Activated CD8-positive, alpha-beta memory T cell treated with anti-CD3 and anti-CD28 coated beads, Interleukin-2, amount 50 U/mL, for 1 hour (primary cell): ENCODE measurements around the gene PLXND1.

ENCODE experiments used
- DNase-seq: peaks from one replicate; pipeline ENCODE4 v3.0.0-alpha.2; 2020; ENCODE audit errors: extremely low read depth

Gene PLXND1

DNA sequence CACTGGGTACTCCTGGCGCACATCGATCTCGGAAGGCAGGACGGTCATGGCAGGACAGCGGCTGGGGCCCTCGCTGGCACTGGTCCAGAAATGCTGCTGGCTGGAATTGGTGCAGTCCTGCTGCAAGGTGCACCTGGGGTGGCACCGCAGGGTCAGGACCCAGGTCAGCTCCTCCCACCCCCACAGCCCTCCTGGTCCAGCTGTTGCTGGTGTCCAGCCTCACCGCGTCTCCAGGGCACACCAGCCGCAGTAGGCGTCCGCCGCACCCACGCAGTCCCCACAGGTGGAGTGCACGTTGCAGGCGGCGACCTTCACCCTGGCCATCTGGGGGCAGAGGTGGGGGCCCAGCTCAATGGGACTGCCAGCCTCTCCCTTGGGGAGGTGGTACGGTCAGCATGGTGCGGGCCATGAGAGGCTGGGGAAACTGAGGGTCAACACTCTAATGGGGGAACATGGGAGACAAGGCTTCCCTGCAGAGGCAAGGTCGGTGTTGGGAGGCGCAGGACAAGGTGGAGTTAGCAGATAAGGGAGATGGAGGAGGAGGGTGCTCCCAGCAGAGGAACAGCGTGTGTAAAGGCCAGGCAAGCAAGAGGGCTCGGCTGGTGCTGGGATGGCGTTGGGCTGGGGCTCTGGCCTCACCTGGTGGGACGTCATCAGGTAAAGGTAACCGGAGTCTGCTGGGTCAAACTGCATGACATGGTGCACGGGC is 20.4 kb downstream of the PLXND1 start:
- no peak for DNase-seq

DNA sequence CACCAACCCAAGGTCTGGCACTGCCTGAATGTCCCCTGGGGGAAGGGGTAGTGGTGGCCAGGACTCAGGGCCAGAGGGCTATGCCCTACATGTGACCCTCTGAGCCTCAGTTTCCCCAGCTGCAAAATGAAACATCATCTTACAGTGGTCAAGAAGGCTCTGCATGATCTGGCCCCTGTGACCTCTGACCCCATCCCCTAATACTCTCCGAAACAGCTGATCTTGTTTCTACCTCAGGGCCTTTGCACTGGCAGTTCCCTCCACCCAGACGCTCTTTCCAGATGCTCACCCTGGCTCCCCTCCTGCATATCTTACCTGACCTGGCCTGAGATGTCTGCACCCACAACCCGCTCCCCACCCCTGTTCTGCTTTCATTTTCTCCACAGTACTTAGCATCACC is 21.8 kb downstream of the PLXND1 start:
- DNase-seq, result no peak

DNA sequence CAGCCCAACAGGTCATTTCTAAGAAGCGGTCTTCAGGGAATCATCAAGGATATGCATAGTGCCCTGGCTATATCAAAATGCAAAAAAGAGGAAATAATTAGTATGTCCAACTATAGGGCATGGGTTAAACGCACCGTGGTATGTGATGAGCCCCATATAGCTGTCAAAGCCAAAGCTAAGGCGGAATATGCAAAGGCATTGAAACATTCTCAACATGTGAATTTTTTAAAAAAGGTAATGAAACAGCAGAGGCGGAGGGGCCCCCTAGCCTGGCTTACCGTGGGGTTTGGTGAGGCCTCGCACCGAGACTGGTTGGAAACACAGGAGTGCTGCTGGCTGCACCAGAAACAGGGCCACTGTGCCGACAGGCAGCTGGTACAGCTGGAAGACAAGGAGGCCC is 23.2 kb downstream of the PLXND1 start:
- DNase-seq, result no peak

DNA sequence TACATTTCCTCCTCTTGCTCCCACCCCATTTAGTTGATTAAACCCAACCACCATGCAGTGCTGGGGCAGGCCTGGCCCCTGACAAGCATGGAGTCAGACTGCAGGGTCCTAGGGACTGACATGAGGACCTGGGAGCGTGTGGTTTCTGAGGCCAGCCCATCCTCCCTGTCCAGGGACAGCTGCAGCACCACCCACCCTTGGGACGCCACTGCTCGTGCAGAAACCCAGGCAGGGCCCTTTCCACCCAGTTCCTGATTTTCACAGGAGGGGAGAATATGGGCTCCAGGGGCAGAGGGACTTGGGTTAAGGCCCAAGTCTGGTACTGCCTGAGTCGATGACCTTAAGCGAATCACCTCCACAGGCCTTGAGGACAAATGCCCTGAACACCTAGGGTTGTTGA is 23.7 kb downstream of the PLXND1 start:
- DNase-seq, result no peak

DNA sequence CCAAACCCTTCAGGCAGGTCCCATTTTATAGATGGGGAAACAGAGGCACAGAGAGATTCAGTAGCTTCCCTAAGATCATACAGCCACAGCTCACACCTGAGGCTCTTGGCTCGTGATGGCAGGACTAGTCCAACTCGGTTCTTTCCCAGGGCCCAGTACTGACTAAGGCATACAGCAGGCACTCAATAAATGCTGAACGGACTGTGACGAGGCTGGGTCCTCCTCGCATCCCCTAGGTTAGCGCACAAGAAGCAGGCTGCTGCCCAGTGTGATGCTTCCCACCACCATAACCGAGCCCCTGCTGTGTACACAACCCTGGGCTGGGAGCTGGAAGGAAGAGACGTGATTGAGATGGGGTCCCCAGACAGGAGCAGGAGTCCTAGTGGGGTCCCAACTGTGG is 24.9 kb downstream of the PLXND1 start:
- DNase-seq, result no peak

DNA sequence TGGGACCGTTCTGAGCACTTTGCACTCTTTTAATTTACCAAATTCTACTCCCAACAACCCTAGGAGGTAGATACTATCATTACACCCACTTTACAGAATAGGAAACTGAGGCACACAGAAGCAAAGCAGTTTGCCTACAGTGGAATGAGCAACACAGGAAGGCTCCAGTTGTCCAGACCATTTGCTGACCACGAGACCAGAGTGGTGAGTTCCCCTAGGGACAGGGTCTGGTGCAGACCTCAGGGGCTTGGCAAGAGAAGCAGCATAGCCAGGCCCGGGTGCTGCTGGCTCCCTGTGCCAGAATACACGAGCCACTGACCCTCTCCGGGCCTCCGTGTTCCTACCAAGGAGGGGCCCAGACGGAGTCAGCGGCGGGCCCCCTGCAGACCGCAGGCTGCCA is 26.5 kb downstream of the PLXND1 start:
- no peak for DNase-seq

DNA sequence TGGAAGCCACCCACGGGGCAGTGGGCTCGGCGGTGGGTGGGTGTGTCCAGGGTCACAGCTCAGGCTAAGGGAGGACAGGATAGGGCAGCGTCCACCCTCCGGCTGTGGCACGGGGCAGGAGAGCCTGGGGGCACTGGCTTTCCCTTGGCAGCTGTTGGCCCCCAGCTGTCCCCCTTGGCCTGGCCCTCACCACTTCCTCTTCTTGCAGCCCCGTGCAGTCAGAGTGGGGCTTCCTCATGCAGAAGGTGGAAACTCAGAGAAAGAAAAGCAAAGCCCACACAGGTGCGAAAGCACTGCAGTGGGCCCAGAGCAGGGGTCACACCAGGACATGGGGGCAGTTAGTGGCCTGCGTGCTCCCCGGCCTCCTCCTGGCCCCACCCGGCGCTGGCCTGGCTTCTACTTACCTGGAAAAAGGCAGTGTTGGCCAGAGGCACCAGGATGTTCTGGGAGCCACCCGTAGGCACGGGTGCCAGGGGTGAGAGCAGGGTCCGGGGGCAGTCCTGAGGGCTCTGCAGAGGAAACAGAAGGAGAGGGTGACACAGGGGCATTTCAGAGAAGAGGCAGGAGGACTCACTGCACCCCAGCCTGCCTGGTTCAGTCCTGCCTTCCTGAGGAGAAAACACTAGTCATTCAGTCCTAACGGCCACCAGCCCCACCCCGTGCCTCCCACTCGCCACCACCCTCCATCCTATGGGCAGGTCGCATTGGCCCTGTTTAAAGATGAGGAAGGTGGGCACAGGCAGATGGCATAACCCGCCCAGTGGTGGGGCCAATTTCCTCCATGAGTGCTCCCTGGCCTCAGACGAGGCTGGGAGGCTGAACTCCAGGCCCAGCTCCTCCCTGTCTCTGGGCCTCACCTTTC is 28.3 kb downstream of the PLXND1 start:
- no peak for DNase-seq

DNA sequence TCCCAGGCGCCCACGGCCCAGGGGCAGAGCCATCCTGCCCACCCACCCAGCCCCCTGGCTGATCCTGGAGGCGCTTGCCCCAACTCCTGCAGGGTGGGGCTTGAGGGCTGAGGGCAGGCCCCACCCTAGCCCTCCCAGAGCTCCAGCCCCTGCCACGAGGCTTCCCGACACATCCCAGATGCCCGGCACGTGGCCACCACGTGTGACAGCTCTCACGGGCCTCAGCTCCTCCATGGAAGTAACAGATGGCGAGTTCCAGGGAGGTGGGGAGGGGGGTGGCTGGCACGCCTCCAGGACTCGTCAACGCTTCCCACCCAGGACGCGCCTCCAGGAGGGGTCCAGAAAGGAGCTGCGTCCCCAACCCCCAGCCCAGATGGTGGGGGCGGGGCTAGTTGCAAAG is 29.1 kb downstream of the PLXND1 start:
- DNase-seq, result no peak

DNA sequence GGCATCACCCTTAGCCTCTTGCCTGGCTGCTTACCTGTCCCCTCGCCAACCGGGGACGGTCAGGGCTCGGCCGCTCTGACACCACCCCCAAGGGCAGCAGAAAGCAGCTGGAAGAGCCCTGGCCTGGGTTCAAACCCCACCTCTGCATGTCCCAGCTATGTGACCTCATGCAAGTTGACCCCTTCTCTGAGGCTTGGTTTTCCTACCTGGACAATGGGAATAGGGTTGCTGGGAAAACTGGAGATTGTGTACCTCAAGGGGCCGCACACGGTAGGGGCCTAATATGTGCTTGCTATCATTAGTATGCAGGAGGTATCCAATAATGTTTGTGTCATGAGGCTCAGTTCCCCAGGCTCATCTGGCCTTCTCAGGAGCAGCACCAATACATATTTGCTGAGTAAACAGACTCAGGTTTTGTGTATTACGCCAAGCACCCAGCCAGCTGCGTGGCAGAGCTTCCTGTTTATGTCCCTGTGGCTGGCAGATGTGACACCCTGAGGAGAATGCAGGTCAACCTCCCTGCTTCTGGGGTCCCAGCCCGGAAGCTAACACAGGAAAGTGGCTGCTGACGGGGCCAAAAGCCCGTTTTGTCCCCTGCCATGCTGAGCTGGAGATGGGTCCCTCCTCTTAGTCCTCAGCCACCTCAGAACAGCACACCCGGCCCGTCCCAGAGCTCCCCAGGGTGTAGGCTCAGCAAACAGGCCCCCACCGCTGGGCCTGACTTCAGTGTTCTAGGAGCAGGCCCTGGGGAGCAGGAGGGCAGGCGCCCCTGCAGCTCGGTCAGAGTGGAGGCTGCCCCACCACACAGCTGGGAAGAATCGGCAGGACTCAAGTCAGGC is 29.7 kb downstream of the PLXND1 start:
- DNase-seq, result peak; percentile 65

DNA sequence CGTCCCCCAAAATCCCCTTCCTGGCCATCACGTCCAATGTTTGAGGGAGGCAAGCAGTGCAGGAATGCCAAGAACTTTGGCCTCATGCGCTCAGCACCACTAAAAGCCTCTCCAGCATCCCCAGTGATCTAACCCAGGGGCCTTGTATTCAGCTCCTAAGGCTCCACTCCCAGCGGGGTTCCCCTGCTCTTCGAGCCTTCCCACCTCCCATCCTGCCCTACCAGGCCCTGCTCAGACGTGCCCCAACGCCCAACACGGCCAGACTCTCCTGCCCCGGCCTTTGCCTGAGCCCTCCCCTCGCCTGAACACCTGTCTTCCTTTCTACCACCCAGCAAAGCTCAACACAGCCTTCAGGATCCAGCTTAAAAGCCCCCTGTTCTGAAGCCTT is 30.5 kb downstream of the PLXND1 start:
- DNase-seq, result no peak

DNA sequence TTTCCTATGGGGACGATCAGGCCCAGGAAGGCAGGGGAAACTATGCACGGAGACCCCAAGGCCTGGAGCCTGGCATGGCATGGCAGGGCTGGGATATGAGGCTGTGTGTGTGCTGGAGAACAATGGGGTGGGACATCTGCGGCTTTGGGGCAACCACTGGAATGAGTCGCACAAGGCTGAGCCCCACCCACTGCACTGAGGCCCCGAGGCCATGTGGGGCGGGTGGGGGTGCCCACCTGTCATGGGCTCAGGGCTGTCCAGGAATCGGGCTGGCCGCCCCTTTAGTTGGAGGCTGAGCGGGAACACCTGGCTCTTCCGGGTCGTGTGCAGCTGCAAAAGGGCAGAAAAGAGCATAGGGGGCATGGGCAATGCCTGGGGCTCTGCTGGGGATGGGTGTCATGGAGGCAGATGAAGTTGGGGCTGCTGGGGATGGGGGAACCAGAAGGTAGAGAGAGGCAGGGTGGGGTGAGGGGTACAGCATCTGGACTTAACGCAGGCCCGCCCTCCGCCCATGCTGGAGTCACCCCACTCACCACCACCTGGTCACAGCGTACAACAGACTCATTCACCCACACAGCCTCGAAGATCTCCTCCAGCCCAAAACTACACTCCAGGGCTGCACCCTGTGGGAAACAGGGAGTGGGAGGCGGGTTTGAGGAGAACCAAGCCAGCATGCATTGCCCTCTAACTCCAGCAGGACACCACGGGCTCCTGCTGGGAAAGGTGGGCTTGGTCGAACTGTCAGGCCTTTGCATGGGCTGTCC is 31.1 kb downstream of the PLXND1 start:
- no peak for DNase-seq

DNA sequence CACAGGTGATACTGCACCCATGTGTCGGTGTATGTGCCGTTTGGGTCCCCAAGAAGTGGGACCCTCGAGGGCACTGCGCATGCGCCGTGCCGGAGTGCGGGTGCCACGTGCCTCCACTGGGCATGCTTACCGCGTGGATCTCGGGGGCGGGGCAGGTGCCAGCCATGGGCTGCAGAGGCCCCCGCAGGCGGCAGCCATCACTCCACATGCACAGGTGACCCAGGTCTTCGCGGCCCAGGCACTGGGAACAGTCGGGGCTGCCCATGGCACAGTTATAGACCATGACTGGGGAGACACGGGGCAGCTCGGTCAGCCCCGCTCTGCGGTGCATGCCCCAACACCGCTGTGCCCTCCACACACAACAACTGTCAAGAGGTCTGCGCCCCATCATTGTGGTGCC is 32.3 kb downstream of the PLXND1 start:
- no peak for DNase-seq

DNA sequence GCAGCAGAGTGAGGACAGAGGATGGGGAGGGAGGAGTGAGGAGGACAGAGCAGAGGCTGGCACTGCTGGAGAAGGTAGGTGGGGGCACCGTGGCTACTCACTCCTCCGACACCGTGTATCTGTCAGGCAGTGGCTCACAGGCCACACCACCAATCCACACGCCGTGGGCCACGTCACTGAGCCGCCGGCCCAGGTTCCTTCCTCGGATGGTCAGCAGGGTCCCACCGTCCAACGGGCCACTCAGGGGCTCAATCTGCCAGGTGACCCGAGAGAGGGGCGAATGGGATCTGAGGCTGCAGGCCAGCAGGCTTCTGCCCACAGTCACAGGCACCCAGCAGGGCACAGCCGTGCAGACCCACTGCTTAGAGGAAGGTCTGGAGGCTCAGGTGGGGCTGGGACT is 33.0 kb downstream of the PLXND1 start:
- DNase-seq, result no peak

DNA sequence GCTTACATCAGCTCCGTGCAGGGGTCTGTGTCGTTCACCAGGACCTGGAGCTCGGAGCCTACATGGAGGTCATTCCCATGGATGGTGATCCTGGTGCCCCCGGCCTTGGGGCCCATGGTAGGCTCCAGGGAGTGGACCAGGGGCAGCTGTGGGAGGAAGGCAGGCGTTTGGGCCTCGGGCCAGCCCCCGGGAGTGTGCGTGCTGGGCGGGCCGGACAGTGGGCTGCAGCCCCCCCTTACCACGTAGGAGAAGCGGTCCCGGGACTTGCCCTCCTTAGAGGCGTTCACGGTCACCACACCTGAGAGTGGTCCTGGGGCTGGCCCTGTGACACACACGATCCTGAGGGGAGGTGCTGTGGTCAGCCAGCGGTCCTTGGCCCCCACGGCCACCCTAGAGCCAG is 33.9 kb downstream of the PLXND1 start:
- DNase-seq, result no peak

DNA sequence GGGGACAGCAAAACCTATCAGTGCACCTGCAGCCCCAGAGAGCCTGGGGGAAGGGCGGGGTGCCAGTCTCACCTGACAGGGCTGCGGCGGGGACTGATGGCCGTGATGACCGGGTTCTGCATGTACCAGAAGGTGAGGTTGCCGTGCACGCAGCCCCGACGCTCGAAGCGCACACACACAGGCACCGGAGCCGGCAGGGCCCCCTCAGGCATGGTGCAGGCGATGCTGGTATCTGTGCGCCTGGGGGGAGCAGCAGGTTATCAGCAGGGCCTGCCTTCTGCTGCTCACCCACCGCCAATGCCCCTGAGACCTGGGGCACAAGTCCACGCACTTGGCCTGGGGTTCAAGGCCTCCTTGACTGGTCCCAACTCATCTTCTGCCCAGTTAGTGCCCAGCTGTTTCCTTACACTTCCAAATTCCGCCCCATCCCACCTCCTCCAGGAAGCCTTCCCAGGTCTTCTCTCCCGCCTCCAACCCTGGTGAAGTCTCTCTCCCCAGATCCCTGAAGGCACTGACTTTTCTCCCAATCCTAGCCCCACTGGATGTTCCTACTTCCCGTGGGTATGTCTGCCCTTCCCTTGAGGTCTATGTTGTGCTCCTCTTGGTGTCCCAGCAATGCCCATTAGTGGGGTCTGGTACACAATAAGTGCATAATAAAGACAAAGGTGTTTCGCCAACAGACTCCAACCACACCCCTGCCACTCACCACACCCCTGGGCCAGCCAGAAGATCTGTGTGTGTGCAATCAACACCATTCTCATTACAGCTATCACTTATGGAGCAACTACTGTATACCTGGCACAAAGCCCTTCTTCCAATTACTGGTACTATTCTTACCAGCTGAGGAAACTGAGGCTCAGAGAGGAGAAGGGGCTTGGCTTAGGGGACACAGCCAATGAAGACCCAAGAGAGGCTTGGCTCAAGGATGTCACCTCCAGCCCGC is 34.6 kb downstream of the PLXND1 start:
- DNase-seq, result no peak

DNA sequence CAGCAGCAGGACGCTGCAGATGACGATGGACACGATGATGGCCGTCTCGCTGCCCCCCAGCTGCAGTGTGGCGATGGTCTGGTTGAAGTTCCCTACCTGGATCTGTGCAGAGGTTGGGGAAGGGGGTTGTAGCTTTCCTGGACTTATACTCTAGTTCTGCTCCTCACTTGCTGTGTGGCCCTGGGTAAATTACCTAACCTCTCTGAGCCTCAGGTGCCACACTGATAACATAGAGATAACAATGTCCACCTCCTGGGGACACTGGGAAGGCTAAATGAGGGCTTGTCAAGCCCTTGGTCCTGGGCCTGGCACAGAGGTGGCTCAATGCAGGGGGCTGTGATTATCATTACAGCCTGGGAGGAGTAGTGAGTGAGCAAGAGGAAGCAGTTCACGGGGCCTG is 36.6 kb downstream of the PLXND1 start:
- no peak for DNase-seq

DNA sequence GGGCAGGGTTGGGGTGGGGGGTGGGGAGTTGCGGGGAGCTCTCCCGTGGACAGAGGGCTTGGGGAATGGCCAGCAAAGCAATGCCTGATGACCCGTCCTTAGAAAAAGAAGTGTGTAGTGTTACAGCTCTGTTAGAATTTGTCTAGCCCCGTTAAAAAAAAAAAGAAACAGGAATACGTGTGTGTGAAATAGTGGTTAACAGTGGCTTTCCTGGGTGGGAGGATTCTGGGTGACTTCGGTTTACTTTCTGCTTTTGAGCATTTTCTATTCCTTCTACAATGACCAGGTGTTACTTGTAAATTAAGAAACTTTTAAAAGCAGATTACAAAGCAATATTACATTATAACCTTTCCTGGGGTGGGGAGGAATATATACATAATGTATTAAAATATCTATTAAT is 38.5 kb downstream of the PLXND1 start:
- no peak for DNase-seq

DNA sequence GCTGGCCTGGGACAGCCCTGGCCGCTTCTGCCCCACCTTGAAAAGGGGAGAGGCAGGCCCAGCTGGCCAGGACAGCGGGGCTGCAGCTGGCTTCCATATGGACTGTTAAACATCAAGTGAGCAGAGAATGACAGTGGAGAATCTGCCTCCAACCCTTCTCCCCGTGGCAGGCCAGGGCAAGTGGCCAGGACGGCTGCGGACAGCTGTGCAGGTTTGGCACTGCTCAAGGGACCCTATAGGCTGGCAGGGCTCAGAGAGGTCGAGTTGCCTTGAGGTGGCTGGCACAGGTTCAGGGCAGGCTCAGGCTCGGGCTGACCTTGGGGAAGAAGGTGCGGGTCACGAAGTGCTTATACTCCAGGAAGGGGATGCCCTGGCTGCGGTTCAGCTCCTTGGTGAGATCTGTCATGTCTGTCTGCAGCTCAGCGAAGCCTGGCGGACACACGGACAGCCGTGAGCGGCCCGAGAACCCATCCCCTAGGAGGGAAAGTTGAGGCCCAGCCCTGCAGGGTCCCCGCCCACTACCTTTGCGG is 39.2 kb downstream of the PLXND1 start:
- DNase-seq, result no peak

DNA sequence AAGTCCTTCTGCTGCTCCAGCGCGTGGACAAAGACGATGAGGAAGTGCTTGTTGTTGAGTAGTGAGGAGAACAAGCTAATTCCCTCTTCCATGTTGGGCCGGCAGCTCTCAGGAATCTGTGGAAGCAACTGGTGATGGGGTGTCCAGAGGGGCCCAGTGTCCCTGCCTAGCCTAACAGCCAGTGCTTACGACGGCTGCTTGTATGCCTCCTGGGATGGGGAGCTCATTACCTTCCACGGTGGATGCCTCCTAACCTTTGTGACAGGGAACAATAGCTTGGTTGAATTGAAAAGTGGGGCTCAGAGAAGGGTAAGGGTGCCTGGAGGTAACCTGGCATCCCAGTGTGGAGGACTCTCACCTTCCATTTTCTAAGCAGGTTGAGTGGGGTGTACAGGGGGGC is 40.6 kb downstream of the PLXND1 start:
- no peak for DNase-seq

DNA sequence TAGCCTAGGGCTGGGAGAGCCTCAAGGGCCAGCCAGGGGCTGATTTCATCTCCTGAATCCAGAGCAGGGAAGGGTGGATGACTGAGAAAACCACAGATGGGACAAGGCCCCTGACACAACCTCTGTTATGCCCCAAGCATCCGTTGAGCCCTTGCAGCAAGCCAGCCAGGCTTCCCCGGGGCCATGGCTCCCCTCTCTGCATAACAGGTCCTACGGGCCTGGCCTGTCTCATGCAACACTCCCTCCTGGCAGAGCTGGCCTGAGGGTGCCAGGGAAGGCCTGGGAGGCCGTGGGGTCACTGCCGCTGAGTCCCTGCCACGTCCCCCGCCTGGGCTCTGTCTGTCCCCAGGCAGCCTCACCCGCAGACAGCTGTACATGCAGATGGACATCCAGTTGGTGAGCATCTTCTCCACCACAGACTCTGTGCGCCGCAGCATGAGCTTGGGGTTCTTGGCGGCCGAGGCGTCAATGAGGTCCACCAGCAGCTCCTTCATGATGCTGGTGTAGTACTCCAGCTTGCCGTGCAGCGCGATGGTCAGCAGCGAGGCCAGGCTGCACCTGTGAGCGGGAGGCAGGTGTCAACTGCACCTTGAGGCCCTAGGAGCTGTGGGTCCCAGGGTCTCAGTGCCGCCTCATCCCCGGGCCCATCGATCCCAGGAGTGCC is 41.4 kb downstream of the PLXND1 start:
- DNase-seq, result no peak
